DOHH2 (cell line): ENCODE measurements around the gene POP4.

Experiments used
- CTCF ChIP-seq: fragments of 200-600 bp; sonication (generic); IDR thresholded peaks from one replicate; pipeline ENCODE4 v1.5.1; 2014; ENCODE audit warnings: antibody characterized with exemption, mild to moderate bottlenecking, low read depth, low read length; ENCODE audit not compliant: poor library complexity, severe bottlenecking
- EZH2phosphoT487 ChIP-seq: fragments of 200-600 bp; sonication (generic); IDR thresholded peaks from 2 replicates; pipeline ENCODE4 v1.6.1; 2017; ENCODE audit warnings: borderline replicate concordance, mild to moderate bottlenecking, antibody characterized with exemption, low read length, moderate library complexity, mixed read lengths

- no peak for TF ChIP-seq CTCF
- TF ChIP-seq EZH2phosphoT487 = no peak
These were observed 36.8 kb upstream of the POP4 start for GRCh38 chr19:29569038-29569911.
